Tibial nerve (tissue), 4 donors: ENCODE results near the gene CCDC60. TPM values are rescaled to one million over a fixed set of nuclear protein-coding genes. Genes with fewer than 3 reads are reported as not detected.

Experiments used
- DNase-seq, 2 donors: peaks; one replicate each; pipeline ENCODE4 v3.0.0-alpha.2; 2019; ENCODE audit warnings: low spot score in 2 of 2
- H3K27ac ChIP-seq, 4 donors: fragments of 200-600 bp; sonication (generic) in 3 of 4; one replicate each; pipeline ENCODE4 v1.5.1; 2017 to 2019; ENCODE audit warnings: mild to moderate bottlenecking in 1 of 4
- H3K27me3 ChIP-seq, 2 donors: fragments of 200-600 bp; sonication (generic) in 1 of 2; one replicate each; pipeline versions ENCODE4 v1.5.1 to v1.6.0; 2017 to 2019
- H3K36me3 ChIP-seq, 3 donors: fragments of 200-600 bp; sonication (generic); one replicate each; pipeline ENCODE4 v1.5.1; 2018 to 2019
- H3K4me1 ChIP-seq, 4 donors: fragments of 200-600 bp; sonication (generic) in 3 of 4; one replicate each; pipeline ENCODE4 v1.5.1; 2017 to 2019
- H3K4me3 ChIP-seq, 4 donors: fragments of 200-600 bp; sonication (generic) in 3 of 4; one replicate each; pipeline ENCODE4 v1.5.1; 2017 to 2019; ENCODE audit warnings: mild to moderate bottlenecking in 1 of 4, moderate library complexity in 1 of 4
- H3K9me3 ChIP-seq, 4 donors: fragments of 200-600 bp; sonication (generic) in 3 of 4; one replicate each; pipeline ENCODE4 v1.5.1; 2017 to 2019
- CTCF ChIP-seq, 5 experiments: fragments of 200-600 bp in 3 of 5; fragments of 450-650 bp in 2 of 5; sonication (generic) in 3 of 5; IDR thresholded peaks; one replicate each; pipeline ENCODE4 v1.5.1; 2016 to 2019; ENCODE audit warnings: antibody characterized with exemption in 5 of 5, mild to moderate bottlenecking in 3 of 5, moderate library complexity in 2 of 5
- EP300 ChIP-seq, 2 donors: sonication (generic); formaldehyde crosslinking; IDR thresholded peaks; one replicate each; pipeline ENCODE4 v1.6.1; 2017; ENCODE audit warnings: antibody characterized with exemption in 2 of 2, mild to moderate bottlenecking in 1 of 2
- POLR2A ChIP-seq, 2 donors: fragments of 450-650 bp; IDR thresholded peaks; one replicate each; pipeline ENCODE4 v1.6.1; 2017; ENCODE audit warnings: antibody characterized with exemption in 2 of 2, mild to moderate bottlenecking in 2 of 2, moderate library complexity in 2 of 2
- WGBS, 2 donors: methylation state at CpG; one replicate each; pipeline ENCODE4 v1.1.5; 2018; 5-methylcytosine and 5-hydroxymethylcytosine counted together
- total RNA-seq, 4 donors: library from RNA; depleted of rRNA; stranded (reverse); fragments of >200 nt; gene quantifications; one replicate each; pipeline ENCODE4 v1.1.0, GENCODE V29; 2016

CCDC60 gene
- total RNA-seq, 4 donors from 2014 or later: not detected

GRCh38 chr12:119319638-119320037 is 14.9 kb upstream of the CCDC60 start:
- WGBS, 2 donors: 66 to 68% methylated on average over 2 of the region's 2 CpGs
- Histone ChIP-seq H3K9me3 (peaks cover 0 to 4% (median 0%) of the 10 kb centered on the region in 4 donors), H3K27me3 (no peaks in the 10 kb centered on the region), H3K36me3 (no peaks in the 10 kb centered on the region), H3K4me3 (no peak overlapping the region), H3K4me1 (no peaks in the 10 kb centered on the region), H3K27ac (no peak overlapping the region)
- TF ChIP-seq EP300 (IDR thresholded peaks at IDR 0.05) (no peak), POLR2A (IDR thresholded peaks at IDR 0.05) (no peak), CTCF (IDR thresholded peaks at IDR 0.05) (no peak)
- DNase-seq: no peak

GRCh38 chr12:119320678-119321077 is 13.9 kb upstream of the CCDC60 start:
- Histone ChIP-seq H3K4me3 (no peak overlapping the region), H3K27me3 (no peaks in the 10 kb centered on the region), H3K36me3 (no peaks in the 10 kb centered on the region), H3K9me3 (peaks cover 0 to 4% (median 0%) of the 10 kb centered on the region in 4 donors), H3K4me1 (no peaks in the 10 kb centered on the region), H3K27ac (no peak overlapping the region)
- TF ChIP-seq EP300 (IDR thresholded peaks at IDR 0.05): no peak
- no peak for TF ChIP-seq POLR2A (IDR thresholded peaks at IDR 0.05)
- no peak for TF ChIP-seq CTCF (IDR thresholded peaks at IDR 0.05)
- 64 to 91% methylated on average over 2 of the region's 2 CpGs for WGBS, 2 donors
- DNase-seq: no peak

- no peak overlapping the region for H3K27ac ChIP-seq
Measured at GRCh38 chr12:119322301-119322723, 12.2 kb upstream of the CCDC60 start.

GRCh38 chr12:119325813-119326212 is 8.7 kb upstream of the CCDC60 start:
- H3K4me3 ChIP-seq: no peak overlapping the region
- no peak overlapping the region for H3K27ac ChIP-seq
- H3K36me3 ChIP-seq: no peaks in the 10 kb centered on the region
- WGBS, 2 donors: 45 to 63% methylated on average over 1 of the region's 1 CpG
- no peak for DNase-seq
- peaks cover 0 to 4% (median 0%) of the 10 kb centered on the region in 4 donors for H3K9me3 ChIP-seq
- H3K4me1 ChIP-seq: no peaks in the 10 kb centered on the region
- TF ChIP-seq CTCF (IDR thresholded peaks at IDR 0.05) (no peak), EP300 (IDR thresholded peaks at IDR 0.05) (no peak), POLR2A (IDR thresholded peaks at IDR 0.05) (no peak)
- no peaks in the 10 kb centered on the region for H3K27me3 ChIP-seq

More at GRCh38 chr12:119322301-119322723, 12.2 kb upstream of the CCDC60 start:
- TF ChIP-seq EP300 (IDR thresholded peaks at IDR 0.05): no peak
- no peak for TF ChIP-seq POLR2A (IDR thresholded peaks at IDR 0.05)
- TF ChIP-seq CTCF (IDR thresholded peaks at IDR 0.05): no peak
- peaks cover 0 to 4% (median 0%) of the 10 kb centered on the region in 4 donors for H3K9me3 ChIP-seq
- no peaks in the 10 kb centered on the region for H3K27me3 ChIP-seq
- no peaks in the 10 kb centered on the region for H3K36me3 ChIP-seq
- no peak overlapping the region for H3K4me3 ChIP-seq
- no peak for DNase-seq
- H3K4me1 ChIP-seq: no peaks in the 10 kb centered on the region
- WGBS, 2 donors: 76 to 78% methylated on average over 7 of the region's 7 CpGs

GRCh38 chr12:119326341-119326740 is 8.2 kb upstream of the CCDC60 start:
- no peak for DNase-seq
- no peak overlapping the region for H3K27ac ChIP-seq
- H3K36me3 ChIP-seq: no peaks in the 10 kb centered on the region
- no peaks in the 10 kb centered on the region for H3K27me3 ChIP-seq
- no peak for TF ChIP-seq POLR2A (IDR thresholded peaks at IDR 0.05)
- TF ChIP-seq CTCF (IDR thresholded peaks at IDR 0.05): no peak
- no peak for TF ChIP-seq EP300 (IDR thresholded peaks at IDR 0.05)
- H3K4me1 ChIP-seq: no peaks in the 10 kb centered on the region
- peaks cover 0 to 4% (median 0%) of the 10 kb centered on the region in 4 donors for H3K9me3 ChIP-seq
- no peak overlapping the region for H3K4me3 ChIP-seq
